ENCODE data around the gene C9orf72.
A peak's percentile ranks its signal among the peaks of the same experiment; 100 is the strongest.

The C9orf72 gene

GRCh38 chr9:27573634-27574590 is 631 bp upstream of the C9orf72 start:
- DNase-seq = peak; percentile 90 to 97

DNA sequence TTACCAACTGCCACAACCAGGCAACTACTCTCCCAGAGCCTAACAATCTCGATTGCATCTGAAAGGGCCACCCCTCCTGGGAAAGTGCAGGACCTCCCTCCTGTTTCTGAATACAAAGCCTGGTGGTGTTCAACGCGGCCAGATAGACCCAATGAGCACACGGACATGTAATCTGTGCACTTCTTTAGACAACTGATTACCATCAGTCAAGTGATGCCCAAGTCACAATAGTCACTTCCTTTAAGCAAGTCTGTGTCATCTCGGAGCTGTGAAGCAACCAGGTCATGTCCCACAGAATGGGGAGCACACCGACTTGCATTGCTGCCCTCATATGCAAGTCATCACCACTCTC is 739 bp downstream of the C9orf72 start:
- DNase-seq = peak in 1 of 2 experiments; percentile 39

DNA sequence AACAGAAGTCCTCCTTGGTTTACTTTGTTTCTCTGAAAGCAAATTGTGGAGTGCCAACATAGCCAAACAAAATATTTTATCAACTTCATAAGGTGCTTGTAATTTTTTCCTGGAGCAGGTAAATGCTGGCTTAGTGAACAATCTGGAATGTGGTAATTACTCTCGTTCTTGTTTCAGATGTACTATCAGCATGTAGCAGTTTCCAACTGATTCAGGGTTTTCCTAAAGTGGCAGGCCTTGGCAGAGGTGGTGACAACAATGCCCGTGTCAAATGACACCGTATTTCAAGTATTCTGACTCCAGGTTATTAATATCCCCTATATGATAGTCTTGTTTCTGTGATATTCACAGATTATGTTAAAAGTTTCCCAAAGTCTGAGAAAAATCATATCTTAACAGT is 1.2 kb downstream of the C9orf72 start:
- no peak for DNase-seq

- DNase-seq = no peak
Observed at GRCh38 chr9:27571011-27571410, 2.3 kb downstream of the C9orf72 start.

DNA sequence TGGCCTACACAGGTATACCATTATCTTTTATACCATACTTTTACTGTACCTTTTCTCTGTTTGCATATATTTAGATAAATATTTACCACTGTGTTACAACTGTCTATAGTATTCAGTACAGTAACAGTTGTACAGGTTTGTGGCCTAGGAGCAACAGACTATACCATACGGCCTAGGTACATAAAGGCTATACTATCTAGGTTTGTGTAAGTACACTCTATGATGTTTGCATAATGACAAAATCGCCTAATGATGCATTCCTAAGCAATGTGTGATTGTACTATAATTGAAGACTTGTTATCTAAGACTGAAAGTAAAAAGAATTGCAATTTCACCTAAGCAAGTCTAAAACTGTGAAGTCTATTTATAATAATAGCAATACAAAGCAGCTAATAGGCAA is 3.9 kb downstream of the C9orf72 start:
- no peak for DNase-seq

DNA sequence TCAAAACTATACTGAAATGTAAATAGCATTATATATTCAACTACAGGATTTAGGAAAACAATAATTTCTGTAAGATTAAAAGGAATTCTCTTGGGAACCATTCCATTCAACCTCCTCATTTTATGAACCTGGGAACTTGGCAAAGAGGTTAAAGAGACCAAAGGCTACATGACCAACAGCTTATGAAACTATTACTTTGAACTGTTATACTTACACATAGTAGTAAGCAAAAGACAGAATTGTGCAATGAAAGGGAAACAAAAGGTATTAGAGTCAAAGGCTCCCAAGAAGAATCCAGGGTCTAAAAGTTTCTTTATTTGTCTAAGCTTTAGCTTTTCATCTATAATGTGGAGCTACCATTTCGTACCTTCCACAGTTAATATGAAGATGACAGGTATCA is 7.2 kb downstream of the C9orf72 start:
- DNase-seq = no peak

- DNase-seq = no peak
Observed at GRCh38 chr9:27565696-27566095, 7.6 kb downstream of the C9orf72 start.

DNA sequence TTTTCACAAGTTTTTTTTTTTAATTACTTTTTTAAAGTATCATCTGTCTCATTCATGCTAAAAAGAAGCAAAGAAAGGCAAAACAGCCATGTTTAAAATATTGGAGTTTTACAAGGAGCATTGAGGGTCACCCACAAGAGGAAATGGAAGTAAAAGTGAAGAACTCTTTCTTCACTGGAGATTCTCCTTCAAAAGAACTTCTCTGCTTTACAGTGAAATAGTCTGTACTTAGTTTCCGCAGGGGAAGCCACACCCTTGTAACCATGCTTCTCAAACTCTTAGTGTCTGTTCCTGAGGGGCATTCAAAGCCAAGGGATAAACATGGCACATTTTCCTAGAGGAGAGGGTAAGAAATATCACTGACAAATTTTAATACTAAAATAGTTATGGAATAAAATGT is 8.6 kb downstream of the C9orf72 start:
- DNase-seq = no peak

DNA sequence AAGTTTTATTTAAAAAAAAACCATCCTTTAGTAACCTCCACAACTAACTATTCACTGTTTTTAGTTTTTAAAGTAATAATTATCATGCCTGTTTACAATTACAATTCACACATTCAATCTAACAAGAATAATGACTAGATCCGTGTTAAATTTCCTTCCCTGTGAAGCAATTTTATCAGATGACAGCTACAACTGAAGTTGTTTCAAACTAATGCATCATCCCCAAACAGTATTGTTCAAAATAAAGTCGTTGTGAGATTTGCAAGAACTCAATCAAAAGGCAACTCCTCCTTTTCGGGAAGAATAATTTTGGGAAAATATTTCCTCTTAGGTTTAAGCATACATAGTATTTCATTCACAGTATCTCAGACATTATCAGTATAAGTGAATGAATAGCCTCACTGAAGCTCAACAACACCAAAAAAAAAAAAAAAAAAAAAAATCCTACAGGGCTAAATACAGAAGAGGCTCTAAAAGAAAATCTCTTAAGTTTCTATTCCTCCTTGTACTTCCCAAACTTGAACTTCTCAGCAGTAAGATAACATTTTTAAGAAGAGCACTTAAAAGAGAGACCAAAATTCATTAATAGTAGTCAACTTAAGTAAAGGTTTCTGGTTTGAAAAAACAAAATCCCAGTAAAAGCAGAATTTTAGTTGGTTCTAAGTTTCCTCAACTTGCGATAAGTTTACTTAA is 9.4 kb downstream of the C9orf72 start:
- DNase-seq = no peak

DNA sequence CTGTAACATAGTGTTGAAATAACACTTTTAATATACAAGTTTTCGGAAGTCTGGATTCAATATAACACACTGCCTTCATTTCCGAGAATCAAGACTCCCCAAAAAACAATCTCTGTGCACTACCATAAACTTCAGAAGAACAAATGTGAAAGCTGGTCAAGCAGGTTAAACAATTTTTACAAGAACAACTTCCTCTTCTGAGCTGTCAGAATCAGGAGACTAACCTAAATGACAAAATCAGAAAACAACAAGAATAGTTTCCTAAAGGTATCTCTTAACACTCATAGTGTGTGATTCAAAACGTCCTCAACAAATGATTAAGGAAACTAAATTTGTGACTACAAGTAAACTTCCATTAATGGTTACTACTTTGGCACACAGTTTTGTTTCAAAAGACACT is 11.6 kb downstream of the C9orf72 start:
- DNase-seq = no peak

- DNase-seq = no peak
Observed at GRCh38 chr9:27560457-27560856, 12.8 kb downstream of the C9orf72 start.

DNA sequence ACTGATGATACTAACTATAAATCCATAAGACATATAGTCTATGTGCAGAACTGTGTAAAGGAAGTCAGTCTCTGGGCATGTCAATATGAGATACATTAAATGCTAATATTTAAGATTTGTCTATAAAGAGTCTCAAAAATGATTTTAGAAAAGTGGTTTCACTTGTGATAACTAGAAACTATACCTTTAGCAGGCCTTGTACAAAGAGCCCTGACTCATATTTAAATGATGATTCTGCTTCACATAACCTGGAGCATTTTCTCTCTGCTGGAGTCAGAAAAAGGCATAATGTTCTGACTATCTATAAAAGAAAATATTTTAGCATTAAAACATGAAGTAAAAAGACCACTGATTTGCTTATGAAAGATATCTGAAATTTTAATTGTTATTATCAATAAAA is 15.0 kb downstream of the C9orf72 start:
- DNase-seq = no peak

- no peak for DNase-seq
Observed at GRCh38 chr9:27556470-27556869, 16.8 kb downstream of the C9orf72 start.

GRCh38 chr9:27554712-27555111 is 18.6 kb downstream of the C9orf72 start:
- no peak for DNase-seq

- no peak for DNase-seq
Observed at GRCh38 chr9:27549196-27549755, 24.0 kb downstream of the C9orf72 start.

DNA sequence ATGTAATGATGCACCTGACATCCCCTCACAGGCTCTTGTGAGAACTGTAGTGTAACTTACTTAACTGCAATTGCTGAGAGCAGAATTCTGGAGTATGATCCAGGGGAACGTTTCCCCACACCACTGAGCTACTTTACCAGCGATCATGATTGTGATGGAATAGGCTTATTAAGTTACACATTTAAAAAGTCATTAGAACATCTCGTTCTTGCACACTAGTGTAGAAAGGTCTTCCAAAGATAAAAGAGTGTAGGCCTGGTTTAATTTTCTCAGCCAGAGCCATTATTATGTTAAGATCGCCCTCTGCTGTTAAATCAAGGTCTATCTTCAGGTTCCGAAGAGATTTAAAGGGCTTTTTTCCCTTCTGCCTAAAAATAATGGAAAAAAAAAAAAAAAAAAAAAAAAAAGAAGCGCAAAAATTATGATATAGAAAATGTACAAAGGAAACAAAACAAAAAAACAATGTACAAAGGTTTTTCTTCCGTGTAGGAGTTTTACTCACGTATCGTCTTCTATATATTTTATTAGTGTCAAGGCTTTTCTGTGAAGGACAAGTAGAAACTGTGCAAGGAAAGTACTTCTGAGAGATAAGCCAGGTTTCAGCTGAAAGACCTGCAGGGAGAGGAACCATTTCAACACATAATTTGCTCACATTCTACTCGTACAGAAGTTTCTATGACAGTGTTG is 25.1 kb downstream of the C9orf72 start:
- no peak for DNase-seq

GRCh38 chr9:27545471-27545870 is 27.8 kb downstream of the C9orf72 start:
- DNase-seq = no peak

- no peak for DNase-seq
Observed at GRCh38 chr9:27542508-27542907, 30.8 kb downstream of the C9orf72 start.

DNA sequence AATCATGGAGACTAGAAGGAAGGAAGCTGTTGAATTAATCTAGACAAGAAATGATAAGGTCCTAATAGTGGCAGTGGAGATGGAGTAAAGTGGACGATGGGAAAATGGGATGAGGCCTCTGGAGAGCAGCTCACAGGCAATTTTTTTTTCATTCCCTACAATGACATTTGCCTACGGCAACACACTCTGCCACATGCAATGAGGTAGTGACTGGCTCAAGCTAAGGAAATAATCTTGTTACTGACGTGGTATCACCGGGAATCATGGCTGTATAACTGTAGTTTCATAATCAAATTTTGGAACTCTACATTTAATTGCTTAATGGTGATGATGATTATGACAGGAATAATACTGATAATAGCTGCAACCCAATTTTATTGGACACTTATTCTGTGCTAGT is 31.5 kb downstream of the C9orf72 start:
- no peak for DNase-seq

- no peak for DNase-seq
Observed at GRCh38 chr9:27540502-27540901, 32.8 kb downstream of the C9orf72 start.

DNA sequence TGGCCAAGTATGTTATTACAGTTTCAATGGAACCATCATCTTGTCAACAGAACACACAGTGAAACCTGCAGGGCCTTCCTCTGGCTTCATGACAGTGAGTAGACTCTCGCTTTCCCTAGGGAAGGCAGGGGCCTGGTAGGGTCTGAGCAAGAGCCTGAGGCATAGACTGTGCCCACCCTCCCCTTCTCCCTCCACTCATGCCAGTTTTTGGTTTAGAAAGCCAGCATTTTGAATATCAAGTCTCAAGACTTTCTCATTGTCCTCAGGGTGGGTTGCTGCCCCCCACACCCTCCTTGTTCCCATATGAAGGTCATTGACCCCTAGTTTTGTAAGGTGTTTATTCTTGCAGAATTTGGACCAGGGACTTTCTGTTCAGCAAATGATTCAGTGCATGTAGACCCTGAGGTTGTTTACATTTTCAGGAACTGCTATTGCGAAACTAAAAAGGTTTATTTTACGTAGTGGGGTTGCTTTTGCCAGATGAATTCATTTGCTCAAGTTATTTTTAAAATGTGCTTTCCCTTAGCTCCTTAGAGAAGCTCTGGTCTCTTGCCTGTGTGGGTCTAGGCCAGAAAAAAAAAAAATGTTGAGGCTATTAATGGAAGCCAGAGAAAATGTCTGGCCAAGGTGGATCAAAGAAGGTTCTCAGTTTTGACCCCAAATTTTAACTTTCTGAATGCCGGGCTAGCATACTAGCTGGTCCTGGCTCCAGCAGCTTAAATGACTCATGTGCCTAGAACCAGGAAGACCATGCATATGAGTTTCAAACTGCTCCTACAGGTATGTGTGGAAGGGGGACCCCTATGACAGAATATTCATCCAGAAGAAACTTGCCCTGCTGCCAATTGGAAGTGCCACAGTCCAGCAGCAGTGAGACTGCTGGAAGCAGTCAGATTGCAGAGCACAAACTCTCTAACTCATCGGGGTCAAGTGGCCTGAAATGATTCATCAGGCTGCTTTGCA is 33.5 kb downstream of the C9orf72 start:
- DNase-seq = no peak

GRCh38 chr9:27538647-27539046 is 34.6 kb downstream of the C9orf72 start:
- no peak for DNase-seq
